ENCODE measurements around the gene MEST.
"Not testable (repeated sequence)": the region's sequence is repeated elsewhere in the genome, so short reads cannot be mapped to it uniquely, and the experiment has no call there.

Gene MEST

GRCh38 chr7:130527752-130528355, 36.0 kb downstream of the MEST start:
- not testable (repeated sequence) for DNase-seq

- DNase-seq, result no peak
Observed at GRCh38 chr7:130529417-130529816, 37.5 kb downstream of the MEST start.

GRCh38 chr7:130537894-130538293, 46.0 kb downstream of the MEST start:
- DNase-seq, result not testable (repeated sequence)

GRCh38 chr7:130541287-130541686, 49.4 kb downstream of the MEST start:
- not testable (repeated sequence) for DNase-seq

GRCh38 chr7:130542297-130542696, 50.4 kb downstream of the MEST start:
- not testable (repeated sequence) for DNase-seq

- DNase-seq, result no peak
Observed at GRCh38 chr7:130543487-130544010, 51.7 kb downstream of the MEST start.

GRCh38 chr7:130544356-130544755, 52.5 kb downstream of the MEST start:
- DNase-seq, result no peak

GRCh38 chr7:130553398-130554029, 61.6 kb downstream of the MEST start:
- DNase-seq, result no peak

GRCh38 chr7:130554481-130554880, 62.6 kb downstream of the MEST start:
- DNase-seq, result no peak
